GM18867 (cell line): ENCODE measurements around the gene ZNF837.
"Not testable (repeated sequence)": the region's sequence is repeated elsewhere in the genome, so short reads cannot be mapped to it uniquely, and the experiment has no call there.

Source experiments
- ATAC-seq: cut with Tn5 transposase; IDR thresholded peaks from one replicate; pipeline ENCODE4 v1.9.1; 2021; ENCODE audit warnings: mild to moderate bottlenecking, moderate library complexity; ENCODE audit not compliant: unreplicated experiment

ZNF837 gene

GRCh38 chr19:58380662-58381459 lies at the start of gene ZNF837:
Gene ZNF837, minus strand, starts transcription at chr19:58381030. Its CDS starts 11,698 bp downstream, at chr19:58369332.
- ATAC-seq: peak; percentile 76

GRCh38 chr19:58429745-58430144 lies 48.9 kb upstream of the ZNF837 start:
- ATAC-seq: no peak

GRCh38 chr19:58428617-58429016 lies 47.8 kb upstream of the ZNF837 start:
- ATAC-seq: no peak

- ATAC-seq: no peak
These were observed 36.2 kb upstream of the ZNF837 start for GRCh38 chr19:58417071-58417470.

- ATAC-seq: no peak
These were observed 35.8 kb upstream of the ZNF837 start for GRCh38 chr19:58416604-58417003.

GRCh38 chr19:58409010-58409790 lies 28.4 kb upstream of the ZNF837 start:
- ATAC-seq: peak; percentile 7

GRCh38 chr19:58408152-58409009 lies 27.6 kb upstream of the ZNF837 start, which contains the start of gene ZNF584:
Gene ZNF584, plus strand, starts transcription at chr19:58408649. Its CDS starts 499 bp downstream, at chr19:58409148.
- ATAC-seq: peak; percentile 93

GRCh38 chr19:58407658-58408151 lies 26.9 kb upstream of the ZNF837 start:
- ATAC-seq: peak; percentile 6

- no peak for ATAC-seq
These were observed 26.2 kb upstream of the ZNF837 start for GRCh38 chr19:58406818-58407657.

GRCh38 chr19:58403920-58404478 lies 23.2 kb upstream of the ZNF837 start:
- not testable (repeated sequence) for ATAC-seq

- ATAC-seq: no peak
These were observed 21.1 kb upstream of the ZNF837 start for GRCh38 chr19:58401840-58402421.

GRCh38 chr19:58400916-58401839 lies 20.3 kb upstream of the ZNF837 start:
- ATAC-seq: peak; percentile 98

- no peak for ATAC-seq
These were observed 19.6 kb upstream of the ZNF837 start for GRCh38 chr19:58400316-58400915.

GRCh38 chr19:58399903-58400302 lies 19.1 kb upstream of the ZNF837 start:
- ATAC-seq: no peak

- ATAC-seq: no peak
These were observed 17.7 kb upstream of the ZNF837 start for GRCh38 chr19:58398545-58398944.

GRCh38 chr19:58398087-58398486 lies 17.3 kb upstream of the ZNF837 start:
- ATAC-seq: no peak

GRCh38 chr19:58397533-58398037 lies 16.8 kb upstream of the ZNF837 start:
- no peak for ATAC-seq
